GM12873 (cell line): ENCODE data around the gene RECK.

Experiments used
- TF ChIP-seq, protein P1 (sequence below): IDR thresholded peaks from 2 replicates; pipeline ENCODE4 v1.5.1; 2012; ENCODE audit warnings: low read depth, mild to moderate bottlenecking, moderate library complexity, low read length, control low read depth; ENCODE audit not compliant: insufficient read depth; ENCODE audit errors: missing control alignments

RECK gene

DNA sequence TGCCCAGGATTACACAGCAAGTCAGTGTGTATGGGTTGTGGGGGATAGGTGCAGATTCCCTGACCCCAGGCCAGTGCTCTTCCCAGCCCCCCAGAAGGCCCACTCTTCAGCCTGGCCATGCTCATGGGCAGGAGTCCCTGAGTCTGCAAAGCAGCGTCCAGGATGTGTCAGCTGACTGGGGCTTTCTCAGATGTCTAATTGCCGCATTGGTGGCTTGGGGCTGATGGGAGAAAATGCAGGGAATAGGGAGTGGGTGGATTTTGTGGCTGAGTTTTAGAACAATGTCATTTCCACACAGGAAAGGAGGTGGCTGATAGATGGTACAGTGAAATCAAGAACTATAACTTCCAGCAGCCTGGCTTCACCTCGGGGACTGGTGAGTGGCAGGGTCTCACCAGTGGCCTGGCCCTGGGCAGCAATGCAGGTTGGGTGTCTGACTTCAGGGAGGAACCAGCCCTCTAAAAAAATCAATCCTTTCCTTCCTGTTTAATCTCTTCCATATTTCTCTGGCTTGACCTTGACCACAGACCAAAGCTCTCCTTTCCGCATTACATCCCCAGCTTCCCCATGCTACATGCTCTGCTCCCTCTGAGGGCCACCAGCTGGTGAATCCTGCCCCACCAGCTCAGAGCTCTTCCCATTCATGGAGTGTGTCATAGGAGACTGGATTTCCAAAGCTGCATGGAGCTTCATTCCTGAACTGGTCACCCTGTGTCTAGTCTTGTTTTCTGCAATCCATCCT lies 114.0 kb downstream of the RECK start:
- TF ChIP-seq, protein P1, sequence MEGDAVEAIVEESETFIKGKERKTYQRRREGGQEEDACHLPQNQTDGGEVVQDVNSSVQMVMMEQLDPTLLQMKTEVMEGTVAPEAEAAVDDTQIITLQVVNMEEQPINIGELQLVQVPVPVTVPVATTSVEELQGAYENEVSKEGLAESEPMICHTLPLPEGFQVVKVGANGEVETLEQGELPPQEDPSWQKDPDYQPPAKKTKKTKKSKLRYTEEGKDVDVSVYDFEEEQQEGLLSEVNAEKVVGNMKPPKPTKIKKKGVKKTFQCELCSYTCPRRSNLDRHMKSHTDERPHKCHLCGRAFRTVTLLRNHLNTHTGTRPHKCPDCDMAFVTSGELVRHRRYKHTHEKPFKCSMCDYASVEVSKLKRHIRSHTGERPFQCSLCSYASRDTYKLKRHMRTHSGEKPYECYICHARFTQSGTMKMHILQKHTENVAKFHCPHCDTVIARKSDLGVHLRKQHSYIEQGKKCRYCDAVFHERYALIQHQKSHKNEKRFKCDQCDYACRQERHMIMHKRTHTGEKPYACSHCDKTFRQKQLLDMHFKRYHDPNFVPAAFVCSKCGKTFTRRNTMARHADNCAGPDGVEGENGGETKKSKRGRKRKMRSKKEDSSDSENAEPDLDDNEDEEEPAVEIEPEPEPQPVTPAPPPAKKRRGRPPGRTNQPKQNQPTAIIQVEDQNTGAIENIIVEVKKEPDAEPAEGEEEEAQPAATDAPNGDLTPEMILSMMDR, result no peak

DNA sequence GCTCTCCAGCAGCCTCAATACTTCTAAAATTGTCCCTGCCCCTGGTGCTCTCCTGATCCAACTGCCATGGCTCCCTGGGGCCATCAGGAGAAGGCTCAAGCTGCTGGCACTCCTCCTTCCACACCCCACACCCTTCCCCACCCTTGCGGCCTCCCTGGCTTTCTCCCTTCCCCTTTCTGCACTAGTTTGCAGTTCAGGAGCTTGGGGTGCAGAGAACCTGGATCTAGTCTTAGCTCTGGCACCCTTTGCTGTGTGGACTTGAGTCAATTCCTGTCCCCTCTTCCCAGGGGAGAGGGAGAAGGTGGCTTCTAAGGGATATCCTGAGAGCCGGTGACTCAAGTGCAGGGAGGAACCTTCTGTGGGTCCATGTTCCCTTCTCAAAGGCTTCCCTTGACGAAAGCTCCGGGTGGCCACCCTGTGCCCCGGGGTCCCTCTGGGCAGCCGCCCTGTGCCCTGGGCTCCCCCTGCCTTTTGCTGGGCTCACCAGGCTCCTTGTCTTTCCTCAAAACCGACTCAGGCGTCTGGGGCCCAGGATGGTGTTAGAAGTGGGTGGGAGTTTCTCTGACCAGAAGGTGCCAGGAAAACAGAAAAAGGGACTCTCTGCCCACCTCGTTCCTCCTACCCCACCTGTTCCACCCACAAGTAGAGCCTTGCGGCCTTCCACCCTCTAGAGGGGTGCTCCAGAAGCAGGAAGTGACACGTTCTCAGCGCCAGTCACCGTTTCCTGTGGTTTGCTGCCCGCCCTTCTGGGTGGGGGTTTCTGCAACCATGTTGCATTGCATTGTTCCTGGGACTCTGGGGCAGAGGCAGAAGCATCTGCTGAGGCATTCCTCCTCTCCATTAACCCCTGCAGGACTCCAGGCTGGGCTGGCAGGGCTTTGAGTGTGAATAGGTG lies 114.8 kb downstream of the RECK start:
- TF ChIP-seq, protein P1, result no peak

DNA sequence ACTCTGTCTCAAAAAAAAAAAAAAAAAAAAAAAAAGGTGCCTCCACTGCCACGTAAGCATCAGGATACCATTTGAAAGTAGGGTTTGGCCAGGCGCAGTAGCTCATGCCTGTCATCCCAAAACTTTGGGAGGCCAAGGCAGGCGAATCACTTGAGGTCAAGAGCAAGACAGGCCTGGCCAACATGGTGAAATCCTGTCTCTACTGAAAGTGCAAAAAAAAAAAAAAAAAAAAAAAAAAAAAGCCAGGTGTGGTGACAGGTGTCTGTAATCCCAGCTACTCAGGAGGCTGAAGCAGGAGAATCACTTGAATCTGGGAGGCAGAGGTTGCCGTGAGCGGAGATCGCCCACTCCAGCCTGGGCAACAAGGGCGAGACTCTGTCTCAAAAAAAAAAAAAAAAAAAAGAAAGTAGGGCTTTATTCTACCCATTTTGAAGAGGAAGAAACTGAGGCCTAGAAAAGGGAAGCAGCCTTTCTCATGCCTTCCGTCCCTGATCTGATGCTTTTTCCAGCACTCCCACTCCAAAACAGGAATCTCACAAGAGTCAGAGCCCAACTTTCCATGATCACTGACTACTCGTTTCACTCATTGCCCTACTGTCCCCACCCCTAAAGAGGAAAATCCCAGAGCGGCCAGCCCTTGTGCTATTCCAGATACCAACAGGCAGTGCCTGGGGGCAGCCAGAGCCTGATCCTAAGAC lies 116.2 kb downstream of the RECK start:
- TF ChIP-seq, protein P1, result no peak

DNA sequence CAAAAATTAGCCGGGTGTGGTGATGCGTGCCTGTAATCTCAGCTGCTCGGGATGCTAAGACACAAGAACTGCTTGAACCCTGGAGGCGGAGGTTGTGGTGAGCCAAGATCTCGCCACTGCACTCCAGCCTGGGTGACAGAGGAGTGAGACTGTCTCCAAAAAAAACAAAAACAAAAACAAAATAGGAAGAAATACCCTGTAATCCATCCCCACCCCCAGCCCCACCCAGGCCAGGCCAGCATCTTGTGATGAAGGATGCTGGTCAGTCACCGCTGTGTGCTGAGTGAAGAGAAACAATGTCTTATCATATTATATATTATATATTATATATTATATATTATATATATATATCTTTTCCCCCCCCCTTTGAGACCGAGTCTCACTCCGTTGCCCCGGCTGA lies 117.0 kb downstream of the RECK start:
- TF ChIP-seq, protein P1, result no peak

DNA sequence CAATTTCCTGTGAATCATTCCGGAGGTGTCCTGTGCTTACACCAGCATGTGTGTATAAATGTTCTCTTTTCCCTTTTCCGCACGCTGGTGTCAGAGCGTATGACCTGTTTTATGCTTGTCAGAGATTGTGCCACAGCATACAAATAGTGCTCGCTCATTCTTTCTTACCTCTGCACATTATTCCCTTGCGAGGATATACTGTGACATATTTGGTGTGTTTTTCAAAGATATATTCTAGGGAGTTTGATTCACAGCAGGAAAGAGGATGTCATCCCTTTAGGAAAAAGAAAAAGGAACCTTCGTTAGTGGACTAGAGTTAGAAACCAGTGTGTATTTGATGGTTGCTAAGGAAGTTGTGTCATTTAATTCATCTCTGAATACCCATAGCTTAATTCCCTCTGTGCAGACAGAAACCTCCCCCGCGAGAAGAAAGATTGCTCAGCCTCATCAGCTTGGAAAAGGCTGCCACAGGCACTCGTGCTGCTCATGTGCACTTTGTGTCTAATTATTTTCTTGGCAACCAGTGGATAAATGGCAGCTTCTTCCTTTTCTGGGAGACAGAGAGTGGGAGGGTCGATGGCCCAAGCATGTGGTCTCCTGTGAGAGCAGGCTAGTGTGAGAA lies 117.7 kb downstream of the RECK start:
- TF ChIP-seq, protein P1, result no peak

DNA sequence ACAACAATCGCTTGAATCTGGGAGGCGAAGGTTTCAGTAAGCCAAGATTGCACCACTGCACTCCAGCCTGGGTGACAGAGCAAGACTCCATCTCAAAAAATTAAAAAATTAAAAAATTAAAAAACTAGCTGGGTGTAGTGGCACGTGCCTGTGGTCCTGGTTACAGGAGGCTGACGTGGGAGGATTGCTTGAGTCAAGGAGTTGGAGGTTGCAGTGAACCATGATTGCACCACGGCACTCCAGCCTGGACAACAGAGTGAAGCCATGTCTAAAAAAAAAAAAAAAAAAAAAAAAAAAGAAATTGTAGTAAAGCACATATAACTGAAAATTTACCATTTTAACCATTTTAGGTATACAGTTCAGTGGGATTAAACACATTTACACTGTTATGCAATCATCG lies 119.4 kb downstream of the RECK start:
- TF ChIP-seq, protein P1, result no peak
